Measurements from ENCODE around the gene THAP4. TPM values are rescaled to one million over a fixed set of nuclear protein-coding genes. Genes with fewer than 3 reads are reported as not detected.
"Not testable (repeated sequence)": the region's sequence is repeated elsewhere in the genome, so short reads cannot be mapped to it uniquely, and the experiment has no call there.

The THAP4 gene
- total RNA-seq, 1 donor from 2014 or later, result 34.2 TPM

DNA sequence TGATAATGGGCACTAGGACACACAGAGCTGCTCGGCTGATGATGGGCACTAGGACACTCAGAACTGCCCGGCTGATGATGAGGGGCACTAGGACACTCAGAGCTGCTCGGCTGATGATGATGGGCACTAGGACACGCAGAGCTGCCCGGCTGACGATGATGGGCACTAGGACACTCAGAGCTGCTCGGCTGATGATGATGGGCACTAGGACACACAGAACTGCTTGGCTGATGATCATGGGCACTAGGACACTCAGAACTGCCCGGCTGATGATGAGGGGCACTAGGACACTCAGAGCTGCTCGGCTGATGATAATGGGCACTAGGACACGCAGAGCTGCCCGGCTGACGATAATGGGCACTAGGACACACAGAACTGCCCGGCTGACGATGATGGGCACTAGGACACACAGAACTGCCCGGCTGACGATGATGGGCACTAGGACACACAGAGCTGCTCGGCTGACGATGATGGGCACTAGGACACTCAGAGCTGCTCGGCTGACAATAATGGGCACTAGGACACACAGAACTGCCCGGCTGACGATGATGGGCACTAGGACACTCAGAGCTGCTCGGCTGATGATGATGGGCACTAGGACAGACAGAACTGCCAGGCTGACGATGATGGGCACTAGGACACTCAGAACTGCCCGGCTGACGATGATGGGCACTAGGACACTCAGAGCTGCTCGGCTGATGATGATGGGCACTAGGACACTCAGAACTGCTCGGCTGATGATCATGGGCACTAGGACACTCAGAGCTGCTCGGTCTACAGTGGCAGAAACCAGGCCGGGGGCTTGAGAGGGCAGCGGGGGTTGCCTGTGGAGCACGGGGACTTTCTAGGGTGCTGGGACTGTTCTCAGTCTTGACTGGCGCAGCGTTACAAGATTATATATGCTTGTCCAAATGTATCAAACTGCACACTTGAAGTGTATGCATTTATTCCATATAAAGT, 46.2 kb downstream of the THAP4 start:
- intact Hi-C loops (cut with micrococcal nuclease), result not testable (repeated sequence)

DNA sequence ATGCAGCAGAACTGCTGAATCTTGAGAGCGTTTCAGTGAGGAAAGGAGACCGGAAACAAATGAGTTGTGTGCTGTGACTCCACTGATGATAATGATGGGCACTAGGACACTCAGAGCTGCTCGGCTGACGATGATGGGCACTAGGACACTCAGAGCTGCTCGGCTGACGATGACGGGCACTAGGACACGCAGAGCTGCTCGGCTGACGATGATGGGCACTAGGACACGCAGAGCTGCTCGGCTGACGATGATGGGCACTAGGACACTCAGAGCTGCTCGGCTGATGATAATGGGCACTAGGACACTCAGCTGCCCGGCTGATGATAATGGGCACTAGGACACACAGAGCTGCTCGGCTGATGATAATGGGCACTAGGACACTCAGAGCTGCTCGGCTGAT, 47.1 kb downstream of the THAP4 start:
- intact Hi-C loops (cut with micrococcal nuclease), result not testable (repeated sequence)

GRCh38 chr2:241586564-241587264, 50.2 kb downstream of the THAP4 start:
- intact Hi-C loops (cut with micrococcal nuclease), result no loop called here

DNA sequence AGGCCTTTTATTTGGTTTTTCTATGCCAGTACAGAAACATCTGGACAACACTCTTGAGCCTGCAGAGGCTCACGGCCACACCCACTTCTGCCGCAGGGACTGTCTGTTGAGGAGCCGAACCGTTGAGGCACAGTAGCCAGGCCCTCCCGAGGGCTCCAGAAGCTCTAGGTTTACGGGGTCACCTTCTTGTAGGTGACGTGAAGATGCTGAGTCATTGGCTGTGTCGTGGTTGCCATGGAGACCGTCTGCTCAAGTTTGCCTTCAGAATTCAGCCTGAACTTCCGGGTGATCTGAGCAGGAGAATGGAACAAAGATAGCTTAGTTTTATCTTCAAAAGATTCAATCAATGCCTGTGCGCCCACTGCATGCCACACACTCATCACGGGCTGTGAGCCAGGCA, 52.5 kb downstream of the THAP4 start:
- intact Hi-C loops (cut with micrococcal nuclease), result no loop called here

GRCh38 chr2:241582806-241583205, 54.2 kb downstream of the THAP4 start:
- intact Hi-C loops (cut with micrococcal nuclease), result no loop called here

- intact Hi-C loops (cut with micrococcal nuclease), result no loop called here
Measured at GRCh38 chr2:241582328-241582727, 54.6 kb downstream of the THAP4 start.

DNA sequence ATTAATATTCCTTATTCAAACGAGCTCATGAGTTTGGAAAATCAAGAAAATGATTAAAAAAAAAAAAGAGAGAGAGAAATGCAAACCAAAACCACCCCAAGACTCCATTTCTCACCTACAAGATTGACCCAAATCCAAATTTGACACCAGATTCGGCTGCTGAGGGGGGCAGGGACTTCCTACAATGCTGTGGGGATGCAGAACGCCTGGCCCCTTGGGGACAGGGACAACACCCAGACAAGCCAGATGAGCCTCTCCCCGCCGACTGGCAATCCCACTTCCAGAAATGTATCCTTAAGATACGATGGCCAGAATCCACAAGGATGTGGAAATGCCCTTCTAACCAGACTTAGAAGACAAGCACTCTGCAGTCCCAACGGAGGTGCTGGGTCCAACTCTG, 57.7 kb downstream of the THAP4 start:
- intact Hi-C loops (cut with micrococcal nuclease), result no loop called here

DNA sequence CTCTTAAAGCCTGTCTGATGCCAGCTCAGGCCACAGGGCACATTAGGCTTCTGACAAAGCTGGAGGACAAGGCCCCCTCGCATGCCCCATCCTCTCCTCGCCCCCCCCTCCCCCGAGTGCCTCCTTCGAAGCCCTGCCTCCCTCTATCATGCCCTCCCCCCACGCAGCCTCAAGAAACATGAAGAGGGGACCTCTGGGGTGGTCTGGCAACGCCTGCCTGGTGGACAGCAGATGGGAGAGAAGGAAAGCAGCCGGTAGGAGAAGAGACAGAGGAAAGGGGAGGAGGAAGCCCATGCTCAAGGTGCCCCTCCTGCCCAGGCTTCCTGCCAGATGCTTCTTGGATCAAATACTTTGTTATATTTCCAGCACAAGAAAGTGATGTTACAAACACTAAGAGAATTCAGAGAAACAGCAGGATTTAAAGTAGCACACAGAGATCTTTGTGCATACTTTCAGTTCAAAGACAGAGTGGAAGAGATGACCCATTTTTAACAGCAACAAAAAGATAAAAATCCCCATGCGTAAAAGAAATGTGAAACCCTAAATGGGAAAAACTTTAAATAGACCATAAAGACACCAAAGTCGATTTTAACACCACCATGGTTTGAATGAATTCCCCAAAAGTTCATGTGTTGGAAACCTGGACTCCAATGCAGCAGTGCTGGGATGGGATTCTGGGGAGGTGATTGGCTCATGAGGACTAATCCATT, 59.4 kb downstream of the THAP4 start:
- intact Hi-C loops (cut with micrococcal nuclease), result no loop called here

DNA sequence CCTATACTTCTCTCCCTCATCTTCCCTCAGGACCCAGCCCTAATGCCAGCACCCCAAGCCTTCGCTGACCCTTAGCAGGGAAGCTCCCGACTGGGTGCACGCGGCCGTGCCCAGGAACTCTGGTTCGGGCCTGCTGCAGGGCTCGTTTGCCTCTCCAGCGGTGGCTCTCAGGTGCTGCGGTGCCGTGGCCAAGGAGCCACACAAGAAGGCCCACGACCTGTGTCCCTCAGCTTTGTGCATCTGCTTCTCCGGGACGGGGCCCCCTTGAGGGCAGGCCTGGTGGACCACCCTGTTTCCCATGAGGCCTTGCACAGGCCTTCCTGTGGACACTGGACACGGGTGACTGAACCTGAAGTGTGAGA, 60.7 kb downstream of the THAP4 start:
- intact Hi-C loops (cut with micrococcal nuclease), result no loop called here

- intact Hi-C loops (cut with micrococcal nuclease), result no loop called here
Measured at GRCh38 chr2:241575624-241576292, 61.2 kb downstream of the THAP4 start.

DNA sequence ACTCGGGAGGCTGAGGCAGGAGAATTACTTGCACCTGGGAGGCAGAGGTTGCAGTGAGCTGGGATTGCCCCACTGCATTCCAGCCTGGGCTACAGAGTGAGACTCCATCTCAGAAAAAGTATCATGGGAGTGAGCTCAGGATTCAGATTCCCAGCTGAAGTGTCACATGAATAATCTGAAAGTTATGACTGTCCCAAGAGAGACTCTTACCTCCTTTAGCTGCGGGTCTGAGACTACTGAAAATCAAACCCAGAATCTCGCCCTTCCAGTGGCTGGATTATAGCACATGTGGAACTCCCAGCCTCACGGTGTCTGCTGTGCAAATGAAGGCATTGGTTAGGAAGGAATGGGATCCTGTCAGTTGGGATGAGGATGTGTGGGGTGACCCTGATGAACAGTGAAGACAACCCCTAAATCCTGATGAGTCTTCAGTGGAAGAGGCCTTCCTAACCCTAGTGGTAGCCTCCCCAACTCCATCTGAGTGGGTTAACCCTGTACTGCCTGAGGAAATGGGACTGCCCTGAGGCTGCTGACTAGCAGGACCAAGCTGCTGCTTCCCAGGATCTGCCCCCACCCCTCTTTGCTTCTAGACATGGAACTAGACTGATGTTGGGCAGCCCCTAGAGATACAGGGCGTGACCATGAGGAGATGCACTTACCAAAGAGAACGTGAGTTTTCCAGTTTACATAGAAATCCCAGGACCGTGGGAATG, 61.9 kb downstream of the THAP4 start:
- intact Hi-C loops (cut with micrococcal nuclease), result no loop called here

DNA sequence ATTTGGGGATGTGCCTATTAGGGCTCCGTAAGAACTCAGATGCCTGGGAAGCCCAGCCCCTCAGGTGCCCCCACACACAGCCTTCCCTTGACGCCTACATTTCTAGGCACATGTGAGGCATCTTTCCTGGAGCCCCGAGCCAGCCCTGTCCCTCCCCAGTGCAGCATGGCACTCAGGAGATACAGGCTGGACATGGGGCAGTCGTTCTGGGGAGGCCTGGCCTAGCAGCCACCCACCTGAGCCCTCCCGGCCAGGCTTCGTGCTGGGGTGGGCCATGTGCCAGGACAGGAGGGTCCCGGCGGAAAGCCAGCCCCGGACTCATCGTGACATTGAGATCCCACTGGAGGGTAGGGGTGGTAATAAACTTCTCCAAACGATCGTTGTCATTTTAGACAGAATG, 63.2 kb downstream of the THAP4 start:
- intact Hi-C loops (cut with micrococcal nuclease), result no loop called here

DNA sequence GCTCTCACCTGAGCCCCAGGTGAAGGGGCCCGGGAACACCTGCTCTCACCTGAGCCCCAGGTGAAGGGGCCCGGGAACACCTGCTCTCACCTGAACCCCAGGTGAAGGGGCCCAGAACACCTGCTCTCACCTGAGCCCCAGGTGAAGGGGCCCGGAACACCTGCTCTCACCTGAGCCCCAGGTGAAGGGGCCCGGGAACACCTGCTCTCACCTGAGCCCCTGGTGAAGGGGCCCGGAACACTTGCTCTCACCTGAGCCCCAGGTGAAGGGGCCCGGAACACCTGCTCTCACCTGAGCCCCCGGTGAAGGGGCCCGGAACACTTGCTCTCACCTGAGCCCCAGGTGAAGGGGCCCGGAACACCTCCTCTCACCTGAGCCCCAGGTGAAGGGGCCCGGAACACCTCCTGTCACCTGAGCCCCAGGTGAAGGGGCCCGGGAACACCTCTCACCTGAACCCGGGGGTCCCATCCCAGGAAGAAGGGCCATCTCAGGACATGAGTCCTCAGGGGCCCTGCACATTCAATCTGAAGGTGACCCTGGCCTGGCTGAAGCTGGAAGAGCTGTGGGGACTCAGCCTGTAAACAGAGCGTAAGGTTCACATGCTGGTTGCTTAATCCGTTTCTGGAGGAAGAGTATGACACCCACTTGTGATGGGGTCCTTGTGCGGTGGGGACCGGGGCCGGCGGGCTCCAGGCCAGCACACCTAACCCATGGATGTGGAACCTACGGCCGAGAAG, 63.9 kb downstream of the THAP4 start:
- intact Hi-C loops (cut with micrococcal nuclease), result not testable (repeated sequence)

- intact Hi-C loops (cut with micrococcal nuclease), result no loop called here
Measured at GRCh38 chr2:241571821-241572620, 64.9 kb downstream of the THAP4 start.

- intact Hi-C loops (cut with micrococcal nuclease), result no loop called here
Measured at GRCh38 chr2:241570961-241571581, 65.9 kb downstream of the THAP4 start.

- intact Hi-C loops (cut with micrococcal nuclease), result no loop called here
Measured at GRCh38 chr2:241569831-241570281, 67.1 kb downstream of the THAP4 start.

- intact Hi-C loops (cut with micrococcal nuclease), result no loop called here
Measured at GRCh38 chr2:241568726-241569125, 68.2 kb downstream of the THAP4 start.

DNA sequence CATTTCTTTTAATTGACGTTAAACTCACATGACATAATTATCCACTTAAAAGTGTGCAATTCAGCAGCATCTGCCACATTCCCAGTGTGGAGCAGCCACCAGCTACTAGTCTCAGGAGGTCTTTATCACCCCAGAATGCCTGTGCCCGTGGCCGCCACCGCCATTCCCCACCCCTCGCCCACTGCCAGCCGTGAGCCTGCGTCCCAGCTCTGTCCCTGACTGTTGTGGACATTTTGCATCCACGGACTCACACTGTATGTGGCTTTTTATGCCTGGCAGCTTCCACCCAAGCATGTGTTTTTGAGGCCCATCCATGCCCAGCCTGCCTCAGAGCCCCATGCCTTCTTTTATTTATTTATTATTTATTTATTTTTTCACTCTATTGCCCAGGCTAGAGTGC, 69.2 kb downstream of the THAP4 start:
- intact Hi-C loops (cut with micrococcal nuclease), result no loop called here

DNA sequence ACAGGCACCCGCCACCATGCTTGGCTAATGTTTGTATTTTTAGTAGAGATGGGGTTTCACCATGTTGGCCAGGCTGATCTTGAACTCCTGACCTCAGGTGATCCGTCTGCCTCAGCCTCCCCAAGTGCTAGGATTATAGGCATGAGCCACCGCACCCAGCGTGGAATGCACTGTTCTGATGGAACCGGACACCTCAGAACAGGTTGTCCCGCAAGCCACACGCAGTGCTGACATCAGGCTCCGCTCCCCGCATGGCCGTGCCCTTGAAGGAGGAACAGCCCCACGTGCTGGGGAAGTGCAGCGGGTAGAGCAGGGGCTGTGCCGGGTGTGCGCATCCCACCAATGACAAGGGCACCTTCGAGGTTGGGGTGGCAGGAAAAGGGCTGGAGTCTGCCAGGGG, 69.7 kb downstream of the THAP4 start:
- intact Hi-C loops (cut with micrococcal nuclease), result not testable (repeated sequence)

Data from T-helper 1 cell treated with Interleukin-12 subunit alpha and Interleukin-12 subunit beta and Interleukin-4 antibody, amounts not matched to agents 30 ng/mL and 1 ng/mL, for 36 hours (primary cell).